Calu3 (cell line): Measurements from ENCODE around the gene NPY4R2. TPM values are rescaled to one million over a fixed set of nuclear protein-coding genes. Genes with fewer than 3 reads are reported as not detected.
"Not testable (repeated sequence)": the region's sequence is repeated elsewhere in the genome, so short reads cannot be mapped to it uniquely, and the experiment has no call there.

Experiments
- Bru-seq: library from RNA; stranded (reverse); fragments of 400-500 nt; gene quantifications from one replicate; lab custom pipeline; 2021; lab: Mats Ljungman, UMichigan
- BruChase-seq, 2 experiments: library from RNA; stranded (reverse); fragments of 400-500 nt; gene quantifications; one replicate each; lab custom pipeline; 2021; lab: Mats Ljungman, UMichigan
- BruUV-seq: library from RNA; stranded (reverse); fragments of 400-500 nt; replicated peaks from 2 replicates; lab custom pipeline; 2021; lab: Mats Ljungman, UMichigan
- CTCF ChIA-PET: fragments of 300-600 bp; sonication (Branson Sonifier 250); formaldehyde crosslinking; loops from one replicate; lab custom pipeline; 2022; ENCODE audit warnings: antibody characterized with exemption; lab: Charles Lee
- DNase-seq: peaks from one replicate; pipeline ENCODE4 v3.0.0; 2022
- H3K27ac Mint-ChIP-seq: one replicate; pipeline ENCODE4 v1.8.0; 2022; ENCODE audit warnings: mixed read lengths; ENCODE audit not compliant: unreplicated experiment
- H3K27me3 Mint-ChIP-seq: one replicate; pipeline ENCODE4 v1.8.0; 2022; ENCODE audit warnings: mixed read lengths; ENCODE audit not compliant: unreplicated experiment
- H3K36me3 Mint-ChIP-seq: one replicate; pipeline ENCODE4 v1.8.0; 2022; ENCODE audit warnings: mild to moderate bottlenecking, moderate library complexity, mixed read lengths; ENCODE audit not compliant: insufficient read depth, unreplicated experiment
- H3K4me1 Mint-ChIP-seq: one replicate; pipeline ENCODE4 v1.8.0; 2022; ENCODE audit warnings: mild to moderate bottlenecking, low read depth, mixed read lengths; ENCODE audit not compliant: unreplicated experiment
- H3K4me3 Mint-ChIP-seq: one replicate; pipeline ENCODE4 v1.8.0; 2022; ENCODE audit warnings: mild to moderate bottlenecking, low read depth, moderate library complexity, mixed read lengths; ENCODE audit not compliant: unreplicated experiment
- H3K9me3 Mint-ChIP-seq: one replicate; pipeline ENCODE4 v1.8.0; 2022; ENCODE audit warnings: low read depth, mixed read lengths; ENCODE audit not compliant: unreplicated experiment
- intact Hi-C: fragments of 100-400 bp; cut with micrococcal nuclease; formaldehyde crosslinking; loops from one replicate; pipeline ENCODE4 v1.10.0; 2022; ENCODE audit not compliant: unreplicated experiment
- long read RNA-seq: library from polyadenylated mRNA; stranded (forward); transcript quantifications from one replicate; pipeline ENCODE4 v2.0.0, GENCODE V29; 2022
- total RNA-seq: library from RNA; stranded (reverse); gene quantifications from 2 replicates; pipeline ENCODE4 v1.2.3, GENCODE V29; 2022

The NPY4R2 gene
- total RNA-seq = not detected in 2 replicates
- not detected for Bru-seq, nascent RNA
- BruChase-seq, experiment 1, labeled RNA remaining after a 6-hour chase = percentile 6 among the genes with signal in this experiment
- not detected for BruChase-seq, experiment 2, labeled RNA remaining after a 2-hour chase
- long read RNA-seq = 0 reads

- CTCF ChIA-PET, H3K27ac Mint-ChIP-seq, intact Hi-C loops, H3K36me3 Mint-ChIP-seq, BruUV-seq, H3K9me3 Mint-ChIP-seq, DNase-seq, H3K4me3 Mint-ChIP-seq, H3K4me1 Mint-ChIP-seq, H3K27me3 Mint-ChIP-seq: not testable (repeated sequence)
Observed at GRCh38 chr10:47918475-47918874, at the start of gene NPY4R2. Gene NPY4R2, plus strand, starts transcription at chr10:47918662. Its CDS starts 3,326 bp downstream, at chr10:47921988.

GRCh38 chr10:47870887-47871286 lies 47.6 kb upstream of the NPY4R2 start:
- H3K9me3 Mint-ChIP-seq, H3K27ac Mint-ChIP-seq, H3K4me3 Mint-ChIP-seq, H3K27me3 Mint-ChIP-seq, BruUV-seq, intact Hi-C loops, H3K36me3 Mint-ChIP-seq, H3K4me1 Mint-ChIP-seq, DNase-seq, CTCF ChIA-PET: not testable (repeated sequence)

DNA sequence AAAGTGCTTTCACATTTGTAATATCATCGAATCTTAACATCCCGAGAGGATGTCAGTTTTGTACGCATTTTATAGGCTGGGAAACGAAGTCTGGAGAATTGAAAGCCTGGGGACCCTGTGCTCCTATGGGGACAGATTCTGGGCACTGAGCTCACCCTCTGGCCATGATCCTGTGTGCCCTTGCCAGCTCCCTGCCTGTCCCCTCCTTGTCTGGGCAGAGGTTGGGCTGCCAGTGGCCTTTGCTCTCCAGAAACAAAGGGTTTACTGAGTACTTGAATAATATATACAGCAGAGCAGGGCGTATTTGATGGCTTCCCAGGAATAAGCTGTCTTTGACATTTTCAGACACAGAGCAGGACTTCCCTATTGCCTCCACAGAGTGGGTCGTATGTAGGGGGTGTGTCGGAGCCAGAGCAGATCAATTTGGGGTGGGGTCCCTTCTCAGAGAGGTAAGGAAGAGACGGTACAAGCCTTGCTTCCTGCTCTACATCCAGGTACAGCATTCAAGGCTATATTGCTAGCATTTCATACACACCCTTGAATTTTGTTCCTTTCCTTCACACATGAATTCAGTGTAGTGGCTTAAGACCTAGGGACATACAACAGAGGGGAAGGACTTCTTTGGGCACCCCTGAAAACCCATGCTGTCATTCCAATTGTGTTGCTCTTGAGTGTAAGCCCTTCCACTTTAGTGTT lies 46.8 kb upstream of the NPY4R2 start:
- H3K27ac Mint-ChIP-seq, H3K4me1 Mint-ChIP-seq, H3K4me3 Mint-ChIP-seq, H3K36me3 Mint-ChIP-seq, BruUV-seq, DNase-seq, H3K27me3 Mint-ChIP-seq, H3K9me3 Mint-ChIP-seq, intact Hi-C loops, CTCF ChIA-PET: not testable (repeated sequence)

DNA sequence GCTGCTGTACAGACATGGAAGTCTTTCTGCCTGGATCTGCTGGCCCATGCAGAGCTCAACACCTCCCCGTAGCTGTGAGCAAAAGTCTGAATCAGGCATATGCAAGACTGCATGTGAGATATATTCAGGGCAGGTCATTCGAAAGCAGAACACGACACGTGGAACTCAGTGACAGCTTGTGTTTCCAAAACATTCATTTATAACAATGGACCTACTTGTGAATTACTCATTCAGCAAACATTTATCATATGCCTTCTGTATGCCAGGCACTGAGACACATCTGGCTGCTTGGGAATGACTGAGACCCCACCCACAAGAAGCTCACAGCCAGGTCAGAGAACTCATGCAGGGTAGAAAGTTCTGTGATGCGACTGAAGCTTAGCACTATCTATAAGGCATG lies 46.2 kb upstream of the NPY4R2 start:
- BruUV-seq, H3K27me3 Mint-ChIP-seq, H3K36me3 Mint-ChIP-seq, H3K9me3 Mint-ChIP-seq, CTCF ChIA-PET, H3K27ac Mint-ChIP-seq, H3K4me1 Mint-ChIP-seq, DNase-seq, intact Hi-C loops, H3K4me3 Mint-ChIP-seq: not testable (repeated sequence)

GRCh38 chr10:47884239-47884638 lies 34.2 kb upstream of the NPY4R2 start:
- DNase-seq, H3K27ac Mint-ChIP-seq, H3K9me3 Mint-ChIP-seq, H3K4me1 Mint-ChIP-seq, H3K36me3 Mint-ChIP-seq, intact Hi-C loops, BruUV-seq, H3K27me3 Mint-ChIP-seq, CTCF ChIA-PET, H3K4me3 Mint-ChIP-seq: not testable (repeated sequence)

DNA sequence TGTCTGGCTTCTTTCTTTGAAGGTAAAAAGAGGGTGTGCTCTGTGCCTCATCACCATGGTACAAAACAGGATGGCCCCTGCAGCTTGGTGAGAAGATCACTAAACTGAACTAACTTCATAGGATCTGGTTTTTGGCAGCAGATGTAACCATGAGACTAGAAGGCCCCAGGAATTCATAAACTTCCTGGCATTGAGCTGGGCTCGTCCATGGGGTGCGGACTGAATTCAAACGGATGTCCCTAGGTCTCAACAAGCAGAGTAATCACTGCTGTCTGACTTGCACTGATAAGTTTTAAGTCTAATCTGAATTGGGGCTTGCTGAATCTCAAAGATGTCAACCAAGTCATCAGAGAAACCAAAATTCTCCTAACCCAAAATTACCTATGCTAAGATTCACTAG lies 33.5 kb upstream of the NPY4R2 start:
- H3K9me3 Mint-ChIP-seq, H3K27ac Mint-ChIP-seq, H3K36me3 Mint-ChIP-seq, intact Hi-C loops, DNase-seq, H3K27me3 Mint-ChIP-seq, CTCF ChIA-PET, BruUV-seq, H3K4me3 Mint-ChIP-seq, H3K4me1 Mint-ChIP-seq: not testable (repeated sequence)

GRCh38 chr10:47886356-47886755 lies 32.1 kb upstream of the NPY4R2 start:
- H3K27ac Mint-ChIP-seq, H3K36me3 Mint-ChIP-seq, intact Hi-C loops, CTCF ChIA-PET, H3K9me3 Mint-ChIP-seq, H3K4me1 Mint-ChIP-seq, DNase-seq, H3K4me3 Mint-ChIP-seq, H3K27me3 Mint-ChIP-seq, BruUV-seq: not testable (repeated sequence)

- BruUV-seq, H3K4me3 Mint-ChIP-seq, DNase-seq, H3K27me3 Mint-ChIP-seq, H3K27ac Mint-ChIP-seq, H3K4me1 Mint-ChIP-seq, H3K36me3 Mint-ChIP-seq, CTCF ChIA-PET, H3K9me3 Mint-ChIP-seq, intact Hi-C loops: not testable (repeated sequence)
Observed at GRCh38 chr10:47886827-47887226, 31.6 kb upstream of the NPY4R2 start.

GRCh38 chr10:47890737-47891136 lies 27.7 kb upstream of the NPY4R2 start:
- H3K9me3 Mint-ChIP-seq, CTCF ChIA-PET, H3K27ac Mint-ChIP-seq, DNase-seq, BruUV-seq, intact Hi-C loops, H3K4me1 Mint-ChIP-seq, H3K4me3 Mint-ChIP-seq, H3K36me3 Mint-ChIP-seq: not testable (repeated sequence)
- peaks cover 15% of the 10 kb centered on the region for H3K27me3 Mint-ChIP-seq
